Heart left ventricle (tissue), 13 donors: ENCODE measurements around the gene UPF2.

ENCODE experiments used
- CTCF ChIP-seq, 12 donors: fragments of 200-600 bp; sonication (generic) in 4 of 12; IDR thresholded peaks; one replicate each; pipeline versions ENCODE4 v1.5.0 to v1.8.0; 2018 to 2022; ENCODE audit warnings: antibody characterized with exemption in 12 of 12, mild to moderate bottlenecking in 5 of 12
- POLR2A ChIP-seq, 2 donors: fragments of 450-650 bp; IDR thresholded peaks; one replicate each; pipeline ENCODE4 v1.6.1; 2017; ENCODE audit warnings: antibody characterized with exemption in 2 of 2, mild to moderate bottlenecking in 2 of 2, moderate library complexity in 2 of 2
- donor health status: ischemic (EF 13 %, LVEDD 7.1; RV severe dilation, severe dysfunction).
- donor health status: DM: no; HTN: yes; CAD: no.
- donor health status: DM: no; HTN: no; CAD: no.
- donor health status: ischemic (EF 25% LVEDD 6.9; RV normal size, moderate dysfunction).
- donor health status: ischemic (EF 25% LVEDD 5.7; RV mildly dilated, moderate dysfunction).
- donor health status: ischemic (EF 35%, LVEDD 5.7; RV mildly dilated, moderate dysfunction).
- donor health status: nonischemic (EF 11% LVEDD 7.7; RV severe dilation, severe dysfunction).
- donor health status: DM: yes; HTN: yes; CAD: no.
- donor health status: PGD.
- donor health status: ischemic (EF 29% LVEDD 5.4; RV normal size, mild dysfunction).
- donor health status: nonischemic (EF 23%, LVEDD 6.1; RV moderate dilation, normal function).

- TF ChIP-seq CTCF (IDR thresholded peaks at IDR 0.05) (no peak), POLR2A (IDR thresholded peaks at IDR 0.05) (no peak)
These were observed 157.7 kb downstream of the UPF2 start for GRCh38 chr10:11884706-11885423.
